GM21717 (cell line): Measurements from ENCODE around the gene PTGER1.
"Not testable (repeated sequence)": the region's sequence is repeated elsewhere in the genome, so short reads cannot be mapped to it uniquely, and the experiment has no call there.

ENCODE experiments used
- ATAC-seq: cut with Tn5 transposase; IDR thresholded peaks from one replicate; pipeline ENCODE4 v1.9.1; 2021; ENCODE audit warnings: mild to moderate bottlenecking, moderate library complexity; ENCODE audit not compliant: unreplicated experiment

PTGER1 gene

DNA sequence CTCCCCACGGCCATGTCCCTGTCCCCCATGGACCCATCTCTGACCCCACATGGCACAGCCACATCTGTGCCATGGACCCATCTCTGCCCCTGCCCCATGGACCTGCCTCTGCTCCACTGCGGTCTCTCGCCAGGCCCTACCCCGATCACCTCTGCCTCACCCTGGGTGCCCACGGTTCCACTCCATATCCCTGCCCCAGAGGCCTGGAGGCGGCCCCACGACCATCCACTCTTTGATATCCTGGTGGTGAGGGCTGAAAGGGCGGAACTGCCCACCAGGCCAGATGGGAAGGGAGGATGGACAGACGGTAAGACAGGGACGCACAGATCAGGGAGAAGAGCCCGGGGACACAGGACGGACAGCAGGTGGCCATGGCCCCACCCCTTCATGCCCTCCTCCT, 327 bp downstream of the PTGER1 start:
- no peak for ATAC-seq

DNA sequence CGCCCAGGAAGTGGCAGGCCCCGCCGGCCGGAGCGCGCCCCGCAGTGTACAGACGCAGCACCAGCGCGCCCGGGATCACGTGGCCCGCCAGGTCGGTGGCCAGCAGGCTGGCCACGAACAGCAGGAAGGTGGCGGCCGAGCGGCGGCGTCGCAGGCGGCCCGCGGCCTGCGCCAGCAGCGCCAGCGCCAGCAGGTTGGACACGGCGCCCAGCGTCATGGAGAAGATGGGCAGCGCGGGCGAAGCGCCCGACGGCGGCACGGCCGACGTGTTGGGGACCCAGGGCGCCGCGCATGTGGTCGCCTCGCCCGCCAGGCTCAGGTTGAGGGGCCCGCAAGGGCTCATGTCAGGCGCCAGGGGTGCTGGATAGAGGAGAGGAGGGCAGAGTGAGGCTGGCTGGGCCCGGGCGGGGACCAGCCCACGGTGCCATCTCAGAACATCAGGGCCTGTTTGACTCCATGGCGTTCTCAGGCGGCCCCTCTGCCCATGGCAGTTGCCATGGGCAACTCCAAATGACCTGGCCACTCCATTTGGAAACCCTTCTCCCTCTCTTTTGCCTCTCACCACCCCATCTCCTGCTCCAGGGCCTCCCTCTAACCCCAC, 1.1 kb downstream of the PTGER1 start:
- ATAC-seq, result no peak

- ATAC-seq, result no peak
These were observed 1.8 kb downstream of the PTGER1 start for GRCh38 chr19:14473073-14473977.

GRCh38 chr19:14472202-14472938, 2.8 kb downstream of the PTGER1 start:
- no peak for ATAC-seq

GRCh38 chr19:14471436-14472187, 3.5 kb downstream of the PTGER1 start:
- no peak for ATAC-seq

DNA sequence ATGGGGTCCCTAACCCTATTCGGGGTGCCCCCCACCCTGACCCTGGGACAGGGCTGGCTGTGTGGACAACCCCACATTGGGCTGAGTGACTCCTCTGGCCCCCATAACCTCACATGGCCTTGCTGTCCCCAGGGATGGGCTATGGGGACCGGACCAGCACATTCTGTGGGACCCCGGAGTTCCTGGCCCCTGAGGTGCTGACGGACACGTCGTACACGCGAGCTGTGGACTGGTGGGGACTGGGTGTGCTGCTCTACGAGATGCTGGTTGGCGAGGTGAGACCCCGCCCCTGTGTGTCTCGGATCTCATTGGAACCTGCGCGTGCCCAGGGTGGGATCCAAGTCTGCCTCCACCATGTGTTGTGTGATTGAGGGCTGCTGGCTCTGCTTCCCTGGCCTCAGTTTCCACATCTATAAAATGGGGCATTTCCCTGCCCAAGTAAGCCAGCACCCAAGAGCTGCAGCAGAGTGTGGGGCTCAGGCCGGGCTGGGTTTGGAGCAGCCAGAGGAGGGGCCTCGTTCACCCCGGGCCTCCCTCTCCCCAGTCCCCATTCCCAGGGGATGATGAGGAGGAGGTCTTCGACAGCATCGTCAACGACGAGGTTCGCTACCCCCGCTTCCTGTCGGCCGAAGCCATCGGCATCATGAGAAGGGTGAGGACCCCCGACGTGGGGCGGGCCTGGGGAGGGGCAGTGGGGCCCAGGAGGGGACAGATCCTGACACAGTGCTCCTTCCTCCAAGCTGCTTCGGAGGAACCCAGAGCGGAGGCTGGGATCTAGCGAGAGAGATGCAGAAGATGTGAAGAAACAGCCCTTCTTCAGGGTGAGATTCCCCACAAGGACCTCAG, 4.9 kb downstream of the PTGER1 start:
- no peak for ATAC-seq

DNA sequence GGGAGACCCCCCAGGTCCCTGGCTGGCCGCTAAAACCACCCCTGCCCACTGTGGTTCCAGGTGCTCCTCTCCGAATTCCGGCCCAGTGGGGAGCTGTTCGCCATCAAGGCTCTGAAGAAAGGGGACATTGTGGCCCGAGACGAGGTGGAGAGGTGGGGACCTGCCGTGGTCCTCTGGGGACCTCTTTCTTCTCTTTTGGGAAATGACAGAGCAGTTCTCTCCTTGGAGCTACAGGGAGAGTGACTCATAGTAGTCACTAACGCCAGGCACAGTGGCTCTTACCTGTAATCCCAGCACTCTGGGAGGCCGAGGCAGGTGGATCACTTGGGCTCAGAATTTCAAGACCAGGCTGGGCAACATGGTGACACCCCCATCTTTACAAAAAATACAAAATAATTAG, 7.3 kb downstream of the PTGER1 start:
- no peak for ATAC-seq

DNA sequence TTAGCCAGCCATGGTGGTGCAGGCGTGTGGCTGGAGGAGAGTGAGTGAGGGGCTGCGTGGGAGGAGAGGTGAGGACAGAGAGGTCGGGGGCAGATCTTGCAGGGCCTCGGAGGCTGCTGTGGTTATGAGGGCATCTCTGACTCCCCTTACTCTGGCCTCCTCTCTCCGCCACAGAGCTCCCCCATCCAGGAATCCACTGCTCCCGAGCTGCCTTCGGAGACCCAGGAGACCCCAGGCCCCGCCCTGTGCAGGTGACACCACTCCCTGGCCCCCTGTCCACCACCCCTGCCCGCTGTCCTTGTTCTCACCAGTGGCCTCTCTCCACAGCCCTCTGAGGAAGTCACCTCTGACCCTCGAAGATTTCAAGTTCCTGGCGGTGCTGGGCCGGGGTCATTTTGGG, 7.8 kb downstream of the PTGER1 start:
- no peak for ATAC-seq

GRCh38 chr19:14463747-14464146, 11.4 kb downstream of the PTGER1 start:
- no peak for ATAC-seq

GRCh38 chr19:14462401-14462800, 12.8 kb downstream of the PTGER1 start:
- not testable (repeated sequence) for ATAC-seq

DNA sequence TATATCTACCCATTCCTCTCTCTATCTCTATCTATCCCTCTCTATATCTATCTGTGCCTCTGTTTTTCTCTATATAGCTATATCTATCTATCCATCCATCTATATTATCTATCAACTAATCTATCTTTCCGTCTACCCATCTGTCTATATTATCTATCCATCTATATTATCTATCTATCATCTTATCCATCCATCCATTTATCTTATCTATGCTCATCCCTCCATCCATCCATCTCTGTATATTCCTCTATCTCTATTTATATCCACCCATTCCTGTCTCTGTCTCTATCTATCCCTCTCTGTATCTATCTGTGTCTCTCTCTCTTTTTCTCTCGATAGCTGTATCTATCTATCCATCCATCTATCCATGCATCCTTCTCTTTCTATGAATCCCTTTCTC, 14.2 kb downstream of the PTGER1 start:
- no peak for ATAC-seq

GRCh38 chr19:14459703-14460102, 15.5 kb downstream of the PTGER1 start:
- no peak for ATAC-seq

GRCh38 chr19:14452303-14452702, 22.9 kb downstream of the PTGER1 start:
- not testable (repeated sequence) for ATAC-seq

GRCh38 chr19:14450876-14451275, 24.3 kb downstream of the PTGER1 start:
- no peak for ATAC-seq

GRCh38 chr19:14450168-14450874, 24.8 kb downstream of the PTGER1 start:
- ATAC-seq, result no peak

GRCh38 chr19:14449321-14449720, 25.8 kb downstream of the PTGER1 start:
- no peak for ATAC-seq

- ATAC-seq, result no peak
These were observed 28.7 kb downstream of the PTGER1 start for GRCh38 chr19:14446336-14447036.

DNA sequence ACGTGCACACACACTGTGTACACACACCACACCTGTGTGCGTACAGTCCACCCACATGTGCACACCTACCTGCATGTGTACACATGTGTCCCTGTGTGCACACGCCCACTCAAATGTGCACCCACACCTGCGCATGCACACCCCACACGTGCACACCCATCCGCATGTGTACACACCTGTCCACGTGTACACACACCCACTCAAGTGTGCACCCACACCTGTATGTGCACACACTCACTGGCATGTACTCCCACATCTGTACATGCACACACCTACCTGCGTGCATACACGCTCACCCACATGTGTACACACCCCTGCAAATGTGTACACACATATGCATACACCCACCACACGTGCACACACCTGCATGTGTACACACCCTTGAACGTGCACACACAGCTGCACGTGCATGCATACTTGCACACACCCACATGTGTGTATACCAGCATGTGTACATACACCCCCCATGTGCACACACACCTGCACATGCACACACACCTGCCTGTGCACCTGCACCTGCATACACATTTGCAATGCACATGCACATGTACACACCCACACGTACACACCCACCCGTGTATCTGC, 31.4 kb downstream of the PTGER1 start:
- ATAC-seq, result no peak
